HEK293 (cell line): Measurements from ENCODE around the gene FAM167B.
A peak's percentile ranks its signal among the peaks of the same experiment; 100 is the strongest.

Source experiments
- INSM2 ChIP-seq: fragments of 450-650 bp; formaldehyde crosslinking; IDR thresholded peaks from 2 replicates; pipeline ENCODE4 v1.5.1; 2016; ENCODE audit warnings: missing biosample characterization, missing genetic modification characterization
- OSR2 ChIP-seq: fragments of 450-650 bp; formaldehyde crosslinking; IDR thresholded peaks from 2 replicates; pipeline ENCODE4 v1.5.1; 2016; ENCODE audit warnings: missing biosample characterization, missing genetic modification characterization
- PRDM10 ChIP-seq: fragments of 450-650 bp; formaldehyde crosslinking; IDR thresholded peaks from 2 replicates; pipeline ENCODE4 v1.5.1; 2016; ENCODE audit warnings: missing biosample characterization, missing genetic modification characterization
- SP2 ChIP-seq: fragments of 450-650 bp; formaldehyde crosslinking; IDR thresholded peaks from 2 replicates; pipeline ENCODE4 v1.5.1; 2016; ENCODE audit warnings: missing biosample characterization, missing genetic modification characterization
- ZBTB8A ChIP-seq: fragments of 450-650 bp; formaldehyde crosslinking; IDR thresholded peaks from 2 replicates; pipeline ENCODE4 v1.5.1; 2016; ENCODE audit warnings: missing biosample characterization, missing genetic modification characterization
- ZFP37 ChIP-seq: fragments of 450-650 bp; formaldehyde crosslinking; IDR thresholded peaks from 2 replicates; pipeline ENCODE4 v1.5.1; 2016; ENCODE audit warnings: missing biosample characterization, missing genetic modification characterization
- ZFP69B ChIP-seq: fragments of 450-650 bp; formaldehyde crosslinking; IDR thresholded peaks from 2 replicates; pipeline ENCODE4 v1.5.1; 2016; ENCODE audit warnings: missing biosample characterization, missing genetic modification characterization
- ZNF19 ChIP-seq: fragments of 450-650 bp; formaldehyde crosslinking; IDR thresholded peaks from 2 replicates; pipeline ENCODE4; 2016; ENCODE audit warnings: missing biosample characterization, missing genetic modification characterization, low read depth
- ZNF2 ChIP-seq: fragments of 450-650 bp; formaldehyde crosslinking; IDR thresholded peaks from 2 replicates; pipeline ENCODE4 v1.5.1; 2016; ENCODE audit warnings: missing biosample characterization, missing genetic modification characterization
- ZNF202 ChIP-seq: fragments of 450-650 bp; formaldehyde crosslinking; IDR thresholded peaks from 2 replicates; pipeline ENCODE4 v1.5.1; 2016; ENCODE audit warnings: missing biosample characterization, missing genetic modification characterization, borderline replicate concordance
- ZNF24 ChIP-seq: fragments of 450-650 bp; formaldehyde crosslinking; IDR thresholded peaks from 2 replicates; pipeline ENCODE4 v1.5.1; 2016; ENCODE audit warnings: missing biosample characterization, missing genetic modification characterization
- ZNF311 ChIP-seq: fragments of 450-650 bp; formaldehyde crosslinking; IDR thresholded peaks from 2 replicates; pipeline ENCODE4 v1.5.1; 2017; ENCODE audit warnings: missing biosample characterization, missing genetic modification characterization, borderline replicate concordance
- ZNF324 ChIP-seq: fragments of 450-650 bp; formaldehyde crosslinking; IDR thresholded peaks from 2 replicates; pipeline ENCODE4 v1.5.1; 2016; ENCODE audit warnings: missing biosample characterization, missing genetic modification characterization
- ZNF335 ChIP-seq: fragments of 450-650 bp; formaldehyde crosslinking; conservative IDR thresholded peaks from 2 replicates; pipeline ENCODE4 v1.5.1; 2016; ENCODE audit warnings: missing biosample characterization, missing genetic modification characterization
- ZNF350 ChIP-seq: fragments of 450-650 bp; formaldehyde crosslinking; IDR thresholded peaks from 2 replicates; pipeline ENCODE4 v1.5.0; 2017; ENCODE audit warnings: missing biosample characterization, mild to moderate bottlenecking, missing genetic modification characterization
- ZNF48 ChIP-seq: fragments of 450-650 bp; formaldehyde crosslinking; IDR thresholded peaks from 2 replicates; pipeline ENCODE4 v1.5.1; 2016; ENCODE audit warnings: missing biosample characterization, missing genetic modification characterization
- ZNF560 ChIP-seq: fragments of 450-650 bp; formaldehyde crosslinking; IDR thresholded peaks from 2 replicates; pipeline ENCODE4 v1.5.1; 2017; ENCODE audit warnings: missing biosample characterization, missing genetic modification characterization, borderline replicate concordance
- ZNF654 ChIP-seq: fragments of 450-650 bp; formaldehyde crosslinking; IDR thresholded peaks from 2 replicates; pipeline ENCODE4 v1.5.1; 2016; ENCODE audit warnings: low read depth, missing biosample characterization, missing genetic modification characterization
- ZNF704 ChIP-seq: fragments of 450-650 bp; formaldehyde crosslinking; IDR thresholded peaks from 2 replicates; pipeline ENCODE4 v1.5.1; 2016; ENCODE audit warnings: missing biosample characterization, missing genetic modification characterization
- ZNF76 ChIP-seq: fragments of 450-650 bp; formaldehyde crosslinking; IDR thresholded peaks from 2 replicates; pipeline ENCODE4; 2016; ENCODE audit warnings: low read depth, missing biosample characterization, missing genetic modification characterization, borderline replicate concordance
- ZNF791 ChIP-seq: fragments of 450-650 bp; formaldehyde crosslinking; IDR thresholded peaks from 2 replicates; pipeline ENCODE4 v1.5.1; 2016; ENCODE audit warnings: missing biosample characterization, missing genetic modification characterization
- ZSCAN16 ChIP-seq: fragments of 450-650 bp; formaldehyde crosslinking; IDR thresholded peaks from 2 replicates; pipeline ENCODE4 v1.5.1; 2016; ENCODE audit warnings: missing biosample characterization, missing genetic modification characterization
- TF ChIP-seq, protein P1 (sequence below): fragments of 450-650 bp; formaldehyde crosslinking; IDR thresholded peaks from 2 replicates; pipeline ENCODE4 v1.5.1; 2016; ENCODE audit warnings: missing biosample characterization, missing genetic modification characterization
- TF ChIP-seq, protein P2 (sequence below): fragments of 450-650 bp; formaldehyde crosslinking; IDR thresholded peaks from 2 replicates; pipeline ENCODE4 v1.5.1; 2016; ENCODE audit warnings: missing biosample characterization, missing genetic modification characterization
- TF ChIP-seq, protein P3 (sequence below): fragments of 450-650 bp; formaldehyde crosslinking; IDR thresholded peaks from 2 replicates; pipeline ENCODE4 v1.5.1; 2016; ENCODE audit warnings: missing biosample characterization, missing genetic modification characterization

The FAM167B gene

GRCh38 chr1:32247983-32248889 is 1.2 kb downstream of the FAM167B start (continued):
- TF ChIP-seq PRDM10 (peak; percentile 63), ZNF791 (no peak), OSR2 (tag by site-specific recombination) (no peak), ZBTB8A (tag by site-specific recombination) (no peak), ZNF202 (tag by site-specific recombination) (no peak), ZNF2 (peak; percentile 80), ZNF350 (no peak), ZNF324 (no peak), ZNF335 (tag by site-specific recombination) (peak; percentile 85), ZFP37 (tag by site-specific recombination) (peak; percentile 82; the same call in 1 of the 2 replicates), ZSCAN16 (no peak), ZNF704 (tag by site-specific recombination) (no peak), ZNF24 (tag by site-specific recombination) (0 out of 2 replicates have a peak, but pooled peaks have one; percentile 42), ZNF76 (tag by site-specific recombination) (no peak), SP2 (tag by site-specific recombination) (peak; percentile 44), ZNF19 (tag by site-specific recombination) (no peak), ZNF560 (tag by site-specific recombination) (no peak), INSM2 (tag by site-specific recombination) (no peak), ZNF48 (tag by site-specific recombination) (no peak), ZNF654 (tag by site-specific recombination) (no peak), ZFP69B (peak; percentile 74; the same call in 1 of the 2 replicates), ZNF311 (tag by site-specific recombination) (no peak)
- TF ChIP-seq, protein P1, sequence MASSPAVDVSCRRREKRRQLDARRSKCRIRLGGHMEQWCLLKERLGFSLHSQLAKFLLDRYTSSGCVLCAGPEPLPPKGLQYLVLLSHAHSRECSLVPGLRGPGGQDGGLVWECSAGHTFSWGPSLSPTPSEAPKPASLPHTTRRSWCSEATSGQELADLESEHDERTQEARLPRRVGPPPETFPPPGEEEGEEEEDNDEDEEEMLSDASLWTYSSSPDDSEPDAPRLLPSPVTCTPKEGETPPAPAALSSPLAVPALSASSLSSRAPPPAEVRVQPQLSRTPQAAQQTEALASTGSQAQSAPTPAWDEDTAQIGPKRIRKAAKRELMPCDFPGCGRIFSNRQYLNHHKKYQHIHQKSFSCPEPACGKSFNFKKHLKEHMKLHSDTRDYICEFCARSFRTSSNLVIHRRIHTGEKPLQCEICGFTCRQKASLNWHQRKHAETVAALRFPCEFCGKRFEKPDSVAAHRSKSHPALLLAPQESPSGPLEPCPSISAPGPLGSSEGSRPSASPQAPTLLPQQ (tag by site-specific recombination): peak; percentile 67
- TF ChIP-seq, protein P2, sequence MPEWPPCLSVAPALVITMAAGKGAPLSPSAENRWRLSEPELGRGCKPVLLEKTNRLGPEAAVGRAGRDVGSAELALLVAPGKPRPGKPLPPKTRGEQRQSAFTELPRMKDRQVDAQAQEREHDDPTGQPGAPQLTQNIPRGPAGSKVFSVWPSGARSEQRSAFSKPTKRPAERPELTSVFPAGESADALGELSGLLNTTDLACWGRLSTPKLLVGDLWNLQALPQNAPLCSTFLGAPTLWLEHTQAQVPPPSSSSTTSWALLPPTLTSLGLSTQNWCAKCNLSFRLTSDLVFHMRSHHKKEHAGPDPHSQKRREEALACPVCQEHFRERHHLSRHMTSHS (tag by site-specific recombination): no peak
- TF ChIP-seq, protein P3, sequence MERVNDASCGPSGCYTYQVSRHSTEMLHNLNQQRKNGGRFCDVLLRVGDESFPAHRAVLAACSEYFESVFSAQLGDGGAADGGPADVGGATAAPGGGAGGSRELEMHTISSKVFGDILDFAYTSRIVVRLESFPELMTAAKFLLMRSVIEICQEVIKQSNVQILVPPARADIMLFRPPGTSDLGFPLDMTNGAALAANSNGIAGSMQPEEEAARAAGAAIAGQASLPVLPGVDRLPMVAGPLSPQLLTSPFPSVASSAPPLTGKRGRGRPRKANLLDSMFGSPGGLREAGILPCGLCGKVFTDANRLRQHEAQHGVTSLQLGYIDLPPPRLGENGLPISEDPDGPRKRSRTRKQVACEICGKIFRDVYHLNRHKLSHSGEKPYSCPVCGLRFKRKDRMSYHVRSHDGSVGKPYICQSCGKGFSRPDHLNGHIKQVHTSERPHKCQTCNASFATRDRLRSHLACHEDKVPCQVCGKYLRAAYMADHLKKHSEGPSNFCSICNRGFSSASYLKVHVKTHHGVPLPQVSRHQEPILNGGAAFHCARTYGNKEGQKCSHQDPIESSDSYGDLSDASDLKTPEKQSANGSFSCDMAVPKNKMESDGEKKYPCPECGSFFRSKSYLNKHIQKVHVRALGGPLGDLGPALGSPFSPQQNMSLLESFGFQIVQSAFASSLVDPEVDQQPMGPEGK (tag by site-specific recombination): peak; percentile 87
